Measurements from ENCODE around the gene PRDM16. TPM values are rescaled to one million over a fixed set of nuclear protein-coding genes. Genes with fewer than 3 reads are reported as not detected.

PRDM16 gene
- total RNA-seq, 4 donors from 2014 or later, result 0.08 to 0.19 (median 0.12) TPM

GRCh38 chr1:3363023-3363422 lies 294.0 kb downstream of the PRDM16 start:
- TF ChIP-seq POLR2A (IDR thresholded peaks at IDR 0.05), result no peak
- TF ChIP-seq CTCF (IDR thresholded peaks at IDR 0.05), result no peak
- H3K27me3 ChIP-seq, result peaks cover 0 to 96% (median 0%) of the 10 kb centered on the region in 4 donors
- no peaks in the 10 kb centered on the region for H3K9me3 ChIP-seq
- 80 to 93% methylated on average over 1 to 5 of the region's 11 CpGs for WGBS, 2 donors
- no peak overlapping the region for H3K4me3 ChIP-seq
- DNase-seq, result no peak
- no peak overlapping the region for H3K27ac ChIP-seq
- peaks cover 0 to 27% (median 0%) of the 10 kb centered on the region in 3 donors for H3K4me1 ChIP-seq
- no peaks in the 10 kb centered on the region for H3K36me3 ChIP-seq
- intact Hi-C loops (cut with DNase I), result no loop called here

- WGBS, 2 donors, result 78 to 83% methylated on average over 14 of the region's 16 CpGs
- no peak for DNase-seq
- TF ChIP-seq POLR2A (IDR thresholded peaks at IDR 0.05) (no peak), CTCF (IDR thresholded peaks at IDR 0.05) (no peak)
- no peak overlapping the region for H3K27ac ChIP-seq
- H3K4me1 ChIP-seq, result peaks cover 0 to 33% (median under 1%) of the 10 kb centered on the region in 3 donors
- peaks cover 0 to 96% (median 0%) of the 10 kb centered on the region in 4 donors for H3K27me3 ChIP-seq
- no peaks in the 10 kb centered on the region for H3K9me3 ChIP-seq
- H3K4me3 ChIP-seq, result no peak overlapping the region
- no peaks in the 10 kb centered on the region for H3K36me3 ChIP-seq
- intact Hi-C loops (cut with DNase I), result no loop called here
Measured at GRCh38 chr1:3363756-3364155, 294.8 kb downstream of the PRDM16 start.

GRCh38 chr1:3364551-3364950 lies 295.5 kb downstream of the PRDM16 start:
- H3K9me3 ChIP-seq, result no peaks in the 10 kb centered on the region
- no peaks in the 10 kb centered on the region for H3K36me3 ChIP-seq
- no peak for DNase-seq
- peaks cover 0 to 34% (median 7%) of the 10 kb centered on the region in 3 donors for H3K4me1 ChIP-seq
- H3K27me3 ChIP-seq, result peaks cover 0 to 93% (median 0%) of the 10 kb centered on the region in 4 donors
- 58% methylated on average over 2 of the region's 18 CpGs; no CpG with 5 or more reads in 1 of the 2 donors for WGBS, 2 donors
- H3K4me3 ChIP-seq, result no peak overlapping the region
- H3K27ac ChIP-seq, result no peak overlapping the region
- intact Hi-C loops (cut with DNase I), result no loop called here
- TF ChIP-seq CTCF (IDR thresholded peaks at IDR 0.05) (no peak), POLR2A (IDR thresholded peaks at IDR 0.05) (no peak)

- no peak for TF ChIP-seq POLR2A (IDR thresholded peaks at IDR 0.05)
- no peak for TF ChIP-seq CTCF (IDR thresholded peaks at IDR 0.05)
- DNase-seq, result no peak
- no peaks in the 10 kb centered on the region for H3K9me3 ChIP-seq
- H3K27me3 ChIP-seq, result peaks cover 0 to 93% (median 0%) of the 10 kb centered on the region in 4 donors
- H3K36me3 ChIP-seq, result no peaks in the 10 kb centered on the region
- no peak overlapping the region for H3K27ac ChIP-seq
- H3K4me1 ChIP-seq, result peaks cover 0 to 33% (median 7%) of the 10 kb centered on the region in 3 donors
- no peak overlapping the region for H3K4me3 ChIP-seq
- intact Hi-C loops (cut with DNase I), result no loop called here
- no CpG with 5 or more reads among the region's 11 CpGs for WGBS, 2 donors
Measured at GRCh38 chr1:3364983-3365382, 296.0 kb downstream of the PRDM16 start.

- peak overlapping the region in 2 of 4 donors; percentile 64 to 77 for H3K27ac ChIP-seq
- intact Hi-C loops (cut with DNase I), result no loop called here
- TF ChIP-seq CTCF (IDR thresholded peaks at IDR 0.05) (no peak), POLR2A (IDR thresholded peaks at IDR 0.05) (no peak)
- H3K4me1 ChIP-seq, result peaks cover 0 to 34% (median 7%) of the 10 kb centered on the region in 3 donors
- H3K9me3 ChIP-seq, result no peaks in the 10 kb centered on the region
- H3K27me3 ChIP-seq, result peaks cover 0 to 87% (median 0%) of the 10 kb centered on the region in 4 donors
- H3K36me3 ChIP-seq, result no peaks in the 10 kb centered on the region
- no peak for DNase-seq
- WGBS, 2 donors, result 54 to 80% methylated on average over 1 to 21 of the region's 22 CpGs
- no peak overlapping the region for H3K4me3 ChIP-seq
Measured at GRCh38 chr1:3365523-3366125, 296.6 kb downstream of the PRDM16 start.
